Heart left ventricle (tissue), 13 donors: ENCODE measurements around the gene TNK2.

Source experiments
- CTCF ChIP-seq, 12 donors: fragments of 200-600 bp; sonication (generic) in 4 of 12; IDR thresholded peaks; one replicate each; pipeline versions ENCODE4 v1.5.0 to v1.8.0; 2018 to 2022; ENCODE audit warnings: antibody characterized with exemption in 12 of 12, mild to moderate bottlenecking in 5 of 12
- POLR2A ChIP-seq, 2 donors: fragments of 450-650 bp; IDR thresholded peaks; one replicate each; pipeline ENCODE4 v1.6.1; 2017; ENCODE audit warnings: antibody characterized with exemption in 2 of 2, mild to moderate bottlenecking in 2 of 2, moderate library complexity in 2 of 2
- donor health status: ischemic (EF 13 %, LVEDD 7.1; RV severe dilation, severe dysfunction).
- donor health status: DM: no; HTN: yes; CAD: no.
- donor health status: DM: no; HTN: no; CAD: no.
- donor health status: ischemic (EF 25% LVEDD 6.9; RV normal size, moderate dysfunction).
- donor health status: ischemic (EF 25% LVEDD 5.7; RV mildly dilated, moderate dysfunction).
- donor health status: ischemic (EF 35%, LVEDD 5.7; RV mildly dilated, moderate dysfunction).
- donor health status: nonischemic (EF 11% LVEDD 7.7; RV severe dilation, severe dysfunction).
- donor health status: DM: yes; HTN: yes; CAD: no.
- donor health status: PGD.
- donor health status: ischemic (EF 29% LVEDD 5.4; RV normal size, mild dysfunction).
- donor health status: nonischemic (EF 23%, LVEDD 6.1; RV moderate dilation, normal function).

GRCh38 chr3:195882002-195882441 is 26.3 kb downstream of the TNK2 start:
- TF ChIP-seq CTCF (IDR thresholded peaks at IDR 0.05): no peak
- TF ChIP-seq POLR2A (IDR thresholded peaks at IDR 0.05): no peak
